K562 (cell line): ENCODE measurements around the gene IFT122. TPM values are rescaled to one million over a fixed set of nuclear protein-coding genes. Genes with fewer than 3 reads are reported as not detected.

ENCODE experiments used
- ATAC-seq: fragments of 200-7000 bp; cut with Tn5 transposase; 3 replicates; pipeline ENCODE4 v1.9.1; 2020; ENCODE audit warnings: moderate library complexity
- BruUV-seq: library from RNA; stranded (reverse); fragments of 400-500 nt; replicated peaks from 2 replicates; lab custom pipeline; 2021; lab: Mats Ljungman, UMichigan
- CTCF ChIA-PET: fragments of 300-600 bp; formaldehyde crosslinking; extraction: SDS; loops from one replicate; lab custom pipeline; 2021; ENCODE audit warnings: low intra/inter-chr PET ratio; lab: Yijun Ruan, JAX
- POLR2A ChIA-PET: fragments of 300-600, 350-650 bp; sonication (Branson Sonifier 250); formaldehyde crosslinking; extraction: SDS; loops from one replicate; lab custom pipeline; 2021; ENCODE audit warnings: antibody characterized with exemption, inconsistent platforms; lab: Yijun Ruan, JAX
- DNase-seq, 4 experiments: peaks; one replicate each; pipeline versions ENCODE4 v3.0.0 to v3.0.0-alpha.2; 2011 to 2018; ENCODE audit warnings: low spot score in 3 of 4, mixed read lengths in 3 of 4; ENCODE audit errors: extremely low read depth in 1 of 4
- FAIRE-seq: peaks from 2 replicates; lab custom pipeline; 2011; peaks lifted over from hg19 to GRCh38; lab: Jason Lieb, UNC
- H2AFZ ChIP-seq: 2 replicates; pipeline ENCODE4 v1.6.0; 2011; ENCODE audit warnings: low read depth, low read length, control low read depth, inconsistent platforms
- H3K27ac ChIP-seq: fragments of 200-600 bp; 3 replicates; pipeline ENCODE4 v1.8.0; 2011; ENCODE audit warnings: low read depth, mild to moderate bottlenecking, control low read depth, inconsistent platforms, low read length, moderate library complexity, mixed read lengths; ENCODE audit errors: extremely low read depth
- H3K27me3 ChIP-seq, 2 experiments: fragments of 300-600 bp in 1 of 2; 2 replicates in 1 of 2; 3 replicates in 1 of 2; pipeline versions ENCODE4 v1.6.0 to v1.8.0; 2011; ENCODE audit warnings: inconsistent platforms in 2 of 2, low read length in 2 of 2, mild to moderate bottlenecking in 1 of 2, mixed read lengths in 1 of 2, moderate library complexity in 1 of 2; ENCODE audit not compliant: control insufficient read depth in 2 of 2, insufficient read depth in 2 of 2
- H3K36me3 ChIP-seq: fragments of 300-600 bp; 3 replicates; pipeline ENCODE4 v1.8.0; 2011; ENCODE audit warnings: mild to moderate bottlenecking, low read length, inconsistent platforms; ENCODE audit not compliant: control insufficient read depth, insufficient read depth
- H3K4me1 ChIP-seq, 2 experiments: fragments of 200-600 bp in 1 of 2; replicated peaks in 1 of 2; 2 replicates in 1 of 2; 3 replicates in 1 of 2; pipeline versions ENCODE4 v1.5.1 to v1.8.0; 2011; ENCODE audit warnings: inconsistent platforms in 2 of 2, low read length in 2 of 2, mild to moderate bottlenecking in 1 of 2, mixed read lengths in 1 of 2, moderate library complexity in 1 of 2; ENCODE audit not compliant: control insufficient read depth in 2 of 2, insufficient read depth in 2 of 2
- H3K4me2 ChIP-seq: 2 replicates; pipeline ENCODE4 v1.6.1; 2011; ENCODE audit warnings: low read length, control low read depth, inconsistent platforms, mixed read lengths; ENCODE audit not compliant: insufficient read depth
- H3K4me3 ChIP-seq: fragments of 200-600 bp; sonication (generic), shearing (Covaris generic); 2 replicates; pipeline ENCODE4 v1.5.1; 2016; ENCODE audit warnings: control low read depth, inconsistent platforms
- H3K79me2 ChIP-seq: fragments of 200-600 bp; 3 replicates; pipeline ENCODE4 v1.8.0; 2011; ENCODE audit warnings: low read length, inconsistent platforms; ENCODE audit not compliant: control insufficient read depth, insufficient read depth
- H3K9ac ChIP-seq, 2 experiments: 2 replicates each; pipeline versions ENCODE4 v1.6.0 to v1.6.1; 2011; ENCODE audit warnings: low read depth in 2 of 2, low read length in 2 of 2, control low read depth in 1 of 2, inconsistent platforms in 1 of 2, mild to moderate bottlenecking in 1 of 2, mixed read lengths in 1 of 2; ENCODE audit not compliant: insufficient read depth in 1 of 2
- H3K9me1 ChIP-seq: one replicate; pipeline ENCODE4 v1.6.0; 2011; ENCODE audit warnings: inconsistent platforms, mild to moderate bottlenecking, low read length, moderate library complexity; ENCODE audit not compliant: control insufficient read depth, insufficient read depth
- H3K9me3 ChIP-seq: replicated peaks from 2 replicates; pipeline ENCODE4 v1.5.1; 2011; ENCODE audit warnings: low read depth, low read length, inconsistent platforms; ENCODE audit not compliant: control insufficient read depth, insufficient read depth
- H4K20me1 ChIP-seq: replicated peaks from 2 replicates; pipeline ENCODE4 v1.6.1; 2011; ENCODE audit warnings: low read length, inconsistent platforms, mixed read lengths; ENCODE audit not compliant: control insufficient read depth, insufficient read depth
- CEBPB ChIP-seq: fragments of 450-650 bp; IDR thresholded peaks from 2 replicates; pipeline ENCODE4 v1.6.1; 2016; ENCODE audit warnings: missing genetic modification characterization, missing compliant biosample characterization
- HIVEP1 ChIP-seq: fragments of 250-450 bp; sonication (Bioruptor Pico); IDR thresholded peaks from 2 replicates; pipeline ENCODE4 v1.4.0; 2020; ENCODE audit warnings: mild to moderate bottlenecking
- SNIP1 ChIP-seq: fragments of 450-650 bp; IDR thresholded peaks from 2 replicates; pipeline ENCODE4 v1.7.1; 2017; ENCODE audit warnings: low read depth, mild to moderate bottlenecking
- UBTF ChIP-seq, 2 experiments: IDR thresholded peaks; 2 replicates each; pipeline ENCODE4 v1.6.1; 2012; ENCODE audit warnings: improper control_type of control experiment in 2 of 2, low read depth in 2 of 2, low read length in 2 of 2, borderline replicate concordance in 1 of 2
- ZNF174 ChIP-seq: fragments of 250-450 bp; sonication (Bioruptor Pico); IDR thresholded peaks from 2 replicates; pipeline ENCODE4 v1.4.0; 2020; ENCODE audit warnings: mild to moderate bottlenecking
- ZNF224 ChIP-seq: sonication (generic); formaldehyde crosslinking; IDR thresholded peaks from 2 replicates; pipeline ENCODE4 v1.8.0; 2022; ENCODE audit warnings: mild to moderate bottlenecking, missing genetic modification reagents
- ZNF449 ChIP-seq: fragments of 250-450 bp; sonication (Bioruptor Pico); IDR thresholded peaks from 2 replicates; pipeline ENCODE4 v1.8.0; 2022; ENCODE audit warnings: moderate library complexity, mild to moderate bottlenecking, inconsistent platforms
- WGBS: fragments of 100-300 bp; shearing (Covaris generic); methylation state at CpG from one replicate; pipeline ENCODE4 v1.1.6; 2016; ENCODE audit warnings: low coverage, mixed read lengths; ENCODE audit not compliant: insufficient coverage; ENCODE audit errors: missing lambda C conversion rate; 5-methylcytosine and 5-hydroxymethylcytosine counted together
- in situ Hi-C: fragments of 300-500 bp; cut with MboI; formaldehyde crosslinking; loops from 4 replicates; pipeline ENCODE4 v1.15.0; 2018; ENCODE audit warnings: inconsistent platforms, mixed read lengths
- intact Hi-C: fragments of 100-400 bp; cut with micrococcal nuclease; formaldehyde crosslinking; loops from 2 replicates; pipeline ENCODE4 v1.14.2; 2022
- polyA plus RNA-seq, 8 experiments: library from polyadenylated mRNA; depleted of rRNA in 4 of 8; stranded (reverse) in 5 of 8; unstranded in 3 of 8; fragments of >200 nt; fragmentation: Nextera tagmentation in 2 of 8; fragmentation: Illumina TruSeq in 1 of 8; extraction: Ambion mirVana in 2 of 8; extraction: Trizol in 1 of 8; gene quantifications; 2 replicates each; pipeline versions ENCODE4 v1.2.1 to v1.2.3, GENCODE V29; 2011 to 2014; ENCODE audit warnings: inconsistent platforms in 1 of 8, missing spikeins in 1 of 8
- total RNA-seq, 7 experiments: library from RNA; depleted of rRNA in 6 of 7; stranded (reverse); fragments of >200 nt in 6 of 7; fragmentation: Illumina TruSeq in 2 of 7; extraction: Trizol in 2 of 7; gene quantifications; 2 replicates each; pipeline versions ENCODE4 v1.2.1 to v1.2.3, GENCODE V29; 2011 to 2021; ENCODE audit warnings: low replicate concordance in 1 of 7

Gene IFT122
- total and polyA plus RNA-seq, 9 of the 15 experiments (the other 6 are each of a cell fraction or from before 2014, with no cell fraction given), result 2.4 to 11.5 (median 7.7) TPM

GRCh38 chr3:129527262-129527661 lies 87.2 kb downstream of the IFT122 start:
- BruUV-seq, result no TSS peak
- Histone ChIP-seq H3K9me1 (no peaks in the 10 kb centered on the region), H3K9me3 (no peaks in the 10 kb centered on the region), H3K36me3 (no peaks in the 10 kb centered on the region), H3K79me2 (no peaks in the 10 kb centered on the region), H3K4me2 (no peak overlapping the region), H3K4me1 (peaks cover 0 to 4% of the 10 kb centered on the region in 2 experiments; a peak in 1 of 5 replicates), H4K20me1 (no peaks in the 10 kb centered on the region), H3K9ac (no peak overlapping the region; a peak in 2 of 4 replicates), H3K4me3 (no peak overlapping the region), H3K27ac (no peak overlapping the region), H3K27me3 (peaks cover 4 to 36% of the 10 kb centered on the region in 2 experiments; a peak in 2 of 5 replicates), H2AFZ (no peak overlapping the region)
- intact Hi-C loops, result no loop called here
- FAIRE-seq (no peak), DNase-seq (no peak), ATAC-seq (no peak)
- ChIA-PET POLR2A (no interaction called here), CTCF (no interaction called here)
- WGBS, result 30% methylated on average over 8 of the region's 11 CpGs
- TF ChIP-seq ZNF174 (CRISPR knock-in tag) (no peak), ZNF449 (no peak), HIVEP1 (CRISPR knock-in tag) (no peak), UBTF (IDR thresholded peaks at IDR 0.05; ENCODE audit: borderline replicate concordance in 1 of 2, low read depth in 2 of 2, low read length in 2 of 2) (no peak), CEBPB (tag) (no peak), ZNF224 (CRISPR knock-in tag) (no peak), SNIP1 (no peak)
- in situ Hi-C loops, result no loop called here
